H1 (cell line): ENCODE measurements around the gene MCMBP.

Experiments used
- CEBPB ChIP-seq: IDR thresholded peaks from 2 replicates; pipeline ENCODE4 v1.6.1; 2012; ENCODE audit warnings: low read depth, low read length
- CTCF ChIP-seq, 3 experiments: IDR thresholded peaks; 1 replicate in 2 of 3; 2 replicates in 1 of 3; pipeline versions ENCODE4 v1.5.1 to v1.6.1; 2011; ENCODE audit warnings: low read length in 3 of 3, mild to moderate bottlenecking in 3 of 3, inconsistent platforms in 2 of 3, low read depth in 1 of 3, moderate library complexity in 1 of 3; ENCODE audit not compliant: insufficient read depth in 1 of 3; ENCODE audit errors: control extremely low read depth in 1 of 3
- EGR1 ChIP-seq: IDR thresholded peaks from 2 replicates; pipeline ENCODE4 v1.6.1; 2011; ENCODE audit warnings: low read depth, low read length, borderline replicate concordance
- EZH2 ChIP-seq: fragments of 200-600 bp; sonication (generic); IDR thresholded peaks from 2 replicates; pipeline ENCODE4 v1.7.1; 2012; ENCODE audit warnings: low read depth, mild to moderate bottlenecking, moderate library complexity, low read length, inconsistent platforms; ENCODE audit not compliant: severe bottlenecking
- HDAC6 ChIP-seq: IDR thresholded peaks from one replicate; pipeline ENCODE4 v1.7.1; 2012; ENCODE audit warnings: low read depth, mild to moderate bottlenecking, inconsistent platforms, low read length, moderate library complexity
- JUN ChIP-seq: IDR thresholded peaks from 2 replicates; pipeline ENCODE4 v1.6.1; 2011; ENCODE audit warnings: low read depth, mild to moderate bottlenecking, improper control_type of control experiment, low read length
- JUND ChIP-seq: IDR thresholded peaks from 2 replicates; pipeline ENCODE4 v1.6.1; 2011; ENCODE audit warnings: mild to moderate bottlenecking, improper control_type of control experiment, low read length
- MAX ChIP-seq: IDR thresholded peaks from 2 replicates; pipeline ENCODE4 v1.6.1; 2012; ENCODE audit warnings: inconsistent platforms
- NANOG ChIP-seq: IDR thresholded peaks from 2 replicates; pipeline ENCODE4 v1.6.1; 2011; ENCODE audit warnings: low read length, low read depth, mild to moderate bottlenecking, inconsistent platforms; ENCODE audit not compliant: insufficient read depth, poor library complexity, severe bottlenecking
- POLR2AphosphoS5 ChIP-seq: IDR thresholded peaks from 2 replicates; pipeline ENCODE4 v1.6.1; 2011; ENCODE audit warnings: low read depth, low read length
- SP2 ChIP-seq: IDR thresholded peaks from 2 replicates; pipeline ENCODE4 v1.6.1; 2012; ENCODE audit warnings: mild to moderate bottlenecking, low read length, inconsistent platforms

GRCh38 chr10:119852822-119853221 lies 19.8 kb downstream of the MCMBP start:
- TF ChIP-seq CTCF (IDR thresholded peaks at IDR 0.05; ENCODE audit: control extremely low read depth in 1 of 3, insufficient read depth in 1 of 3, low read depth in 1 of 3, low read length in 3 of 3) (no peak), EGR1 (no peak), EZH2 (no peak), POLR2AphosphoS5 (no peak), SP2 (no peak), NANOG (no peak), CEBPB (no peak), JUN (no peak), MAX (no peak), JUND (no peak), HDAC6 (no peak)
